Measurements from ENCODE around the gene RALBP1. TPM values are rescaled to one million over a fixed set of nuclear protein-coding genes. Genes with fewer than 3 reads are reported as not detected.
A peak's percentile ranks its signal among the peaks of the same experiment; 100 is the strongest.

Gene RALBP1
- total RNA-seq, 1 donor from 2014 or later, result 42.2 TPM

DNA sequence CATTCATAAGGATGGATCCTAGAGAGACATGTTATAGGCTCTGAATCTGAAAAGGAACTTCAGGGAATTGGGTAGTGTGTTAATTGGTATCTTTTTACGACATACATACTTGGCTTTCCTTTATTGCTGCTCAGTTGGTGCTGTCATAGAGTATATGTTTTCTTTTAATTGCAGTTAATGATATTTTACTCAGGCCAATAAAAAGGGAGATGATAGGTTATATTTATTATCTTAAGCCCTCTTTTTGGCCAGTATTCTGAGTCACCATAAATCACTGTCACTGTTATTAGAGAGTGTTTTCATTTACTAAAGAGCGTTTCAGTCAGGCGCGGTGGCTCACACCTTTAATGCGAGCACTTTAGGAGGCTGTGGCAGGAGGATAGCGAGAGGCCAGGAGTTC, 47.6 kb downstream of the RALBP1 start:
- H3K36me3 Mint-ChIP-seq (ENCODE audit: insufficient read depth), result peaks cover 29% of the 10 kb centered on the region
- H3K4me1 Mint-ChIP-seq (ENCODE audit: low read depth), result peaks cover 6% of the 10 kb centered on the region

DNA sequence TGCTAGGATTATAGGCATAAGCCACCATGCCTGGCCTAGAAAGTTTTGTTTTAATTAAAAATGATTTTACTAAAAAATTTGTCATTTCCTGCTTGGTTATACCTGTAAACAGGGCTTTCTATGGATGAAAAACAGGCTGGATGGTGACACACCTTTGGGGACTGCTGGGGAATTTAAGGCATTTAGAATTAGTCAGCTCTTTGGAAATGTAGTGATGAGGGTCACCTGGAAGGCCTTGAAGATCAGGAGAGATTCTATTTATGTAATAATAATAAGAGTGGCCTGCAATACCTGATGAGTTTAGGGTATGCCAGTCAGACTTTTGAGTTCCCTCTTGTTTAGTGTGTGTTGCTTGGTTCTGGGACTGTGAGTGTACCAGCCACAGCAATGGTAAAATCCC, 51.1 kb downstream of the RALBP1 start:
- peaks cover 48% of the 10 kb centered on the region for H3K36me3 Mint-ChIP-seq (ENCODE audit: insufficient read depth)
- no peak overlapping the region for H3K4me3 Mint-ChIP-seq (ENCODE audit: low read depth)
- peaks cover 5% of the 10 kb centered on the region for H3K4me1 Mint-ChIP-seq (ENCODE audit: low read depth)
- H3K27me3 Mint-ChIP-seq, result no peaks in the 10 kb centered on the region
- H3K27ac Mint-ChIP-seq, result no peak overlapping the region
- DNase-seq (ENCODE audit: low spot score, unreplicated experiment), result no peak
- TF ChIP-seq, protein P1, sequence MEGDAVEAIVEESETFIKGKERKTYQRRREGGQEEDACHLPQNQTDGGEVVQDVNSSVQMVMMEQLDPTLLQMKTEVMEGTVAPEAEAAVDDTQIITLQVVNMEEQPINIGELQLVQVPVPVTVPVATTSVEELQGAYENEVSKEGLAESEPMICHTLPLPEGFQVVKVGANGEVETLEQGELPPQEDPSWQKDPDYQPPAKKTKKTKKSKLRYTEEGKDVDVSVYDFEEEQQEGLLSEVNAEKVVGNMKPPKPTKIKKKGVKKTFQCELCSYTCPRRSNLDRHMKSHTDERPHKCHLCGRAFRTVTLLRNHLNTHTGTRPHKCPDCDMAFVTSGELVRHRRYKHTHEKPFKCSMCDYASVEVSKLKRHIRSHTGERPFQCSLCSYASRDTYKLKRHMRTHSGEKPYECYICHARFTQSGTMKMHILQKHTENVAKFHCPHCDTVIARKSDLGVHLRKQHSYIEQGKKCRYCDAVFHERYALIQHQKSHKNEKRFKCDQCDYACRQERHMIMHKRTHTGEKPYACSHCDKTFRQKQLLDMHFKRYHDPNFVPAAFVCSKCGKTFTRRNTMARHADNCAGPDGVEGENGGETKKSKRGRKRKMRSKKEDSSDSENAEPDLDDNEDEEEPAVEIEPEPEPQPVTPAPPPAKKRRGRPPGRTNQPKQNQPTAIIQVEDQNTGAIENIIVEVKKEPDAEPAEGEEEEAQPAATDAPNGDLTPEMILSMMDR (IDR thresholded peaks at IDR 0.05; ENCODE audit: unreplicated experiment), result no peak
- H3K9me3 Mint-ChIP-seq (ENCODE audit: low read depth), result peaks cover 17% of the 10 kb centered on the region

More for the DNA sequence above, 47.6 kb downstream of the RALBP1 start:
- Mint-ChIP-seq H3K9me3 (ENCODE audit: low read depth) (peaks cover 11% of the 10 kb centered on the region), H3K27me3 (no peaks in the 10 kb centered on the region), H3K27ac (no peak overlapping the region), H3K4me3 (ENCODE audit: low read depth) (no peak overlapping the region)
- DNase-seq (ENCODE audit: low spot score, unreplicated experiment), result no peak
- TF ChIP-seq, protein P1 (IDR thresholded peaks at IDR 0.05; ENCODE audit: unreplicated experiment), result no peak

DNA sequence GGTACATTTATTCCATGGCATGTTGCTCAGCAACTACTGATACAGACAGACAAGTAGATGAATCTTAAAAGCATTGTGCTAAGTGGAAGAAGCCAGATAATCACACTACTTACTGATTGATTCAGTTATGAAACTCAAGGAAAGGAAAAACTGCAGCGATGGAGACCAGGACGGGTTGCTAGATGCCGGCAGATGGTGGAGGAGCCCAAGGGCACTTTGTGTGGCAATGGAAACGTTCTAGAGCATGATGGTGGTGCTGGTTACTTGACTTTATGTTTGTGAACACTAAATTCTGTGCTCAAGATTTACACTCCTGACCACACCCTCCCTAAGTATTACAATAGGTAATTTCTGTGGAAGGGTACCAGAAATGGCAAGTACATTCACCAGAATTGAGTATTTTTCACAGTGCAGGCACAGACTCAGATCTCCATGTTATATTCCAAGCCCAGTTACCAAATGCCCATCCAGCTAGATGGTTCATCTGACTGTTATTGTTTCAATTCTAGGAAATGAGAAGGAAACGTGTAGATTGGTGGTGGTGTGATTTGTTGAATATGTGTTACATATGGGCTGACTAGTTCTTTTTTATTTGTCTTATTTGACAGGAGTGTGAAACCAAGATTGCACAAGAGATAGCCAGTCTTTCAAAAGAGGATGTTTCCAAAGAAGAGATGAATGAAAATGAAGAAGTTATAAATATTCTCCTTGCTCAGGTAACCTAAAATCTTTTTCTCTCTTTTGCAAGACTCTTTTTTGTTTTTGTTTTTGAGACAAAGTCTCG, 55.1 kb downstream of the RALBP1 start:
- Mint-ChIP-seq H3K4me3 (ENCODE audit: low read depth) (no peak overlapping the region), H3K27me3 (no peaks in the 10 kb centered on the region), H3K9me3 (ENCODE audit: low read depth) (peaks cover 17% of the 10 kb centered on the region), H3K4me1 (ENCODE audit: low read depth) (peaks cover 5% of the 10 kb centered on the region), H3K36me3 (ENCODE audit: insufficient read depth) (peaks cover 41% of the 10 kb centered on the region), H3K27ac (peak overlapping the region; percentile 1)
- TF ChIP-seq, protein P1 (IDR thresholded peaks at IDR 0.05; ENCODE audit: unreplicated experiment), result no peak
- DNase-seq (ENCODE audit: low spot score, unreplicated experiment), result no peak

DNA sequence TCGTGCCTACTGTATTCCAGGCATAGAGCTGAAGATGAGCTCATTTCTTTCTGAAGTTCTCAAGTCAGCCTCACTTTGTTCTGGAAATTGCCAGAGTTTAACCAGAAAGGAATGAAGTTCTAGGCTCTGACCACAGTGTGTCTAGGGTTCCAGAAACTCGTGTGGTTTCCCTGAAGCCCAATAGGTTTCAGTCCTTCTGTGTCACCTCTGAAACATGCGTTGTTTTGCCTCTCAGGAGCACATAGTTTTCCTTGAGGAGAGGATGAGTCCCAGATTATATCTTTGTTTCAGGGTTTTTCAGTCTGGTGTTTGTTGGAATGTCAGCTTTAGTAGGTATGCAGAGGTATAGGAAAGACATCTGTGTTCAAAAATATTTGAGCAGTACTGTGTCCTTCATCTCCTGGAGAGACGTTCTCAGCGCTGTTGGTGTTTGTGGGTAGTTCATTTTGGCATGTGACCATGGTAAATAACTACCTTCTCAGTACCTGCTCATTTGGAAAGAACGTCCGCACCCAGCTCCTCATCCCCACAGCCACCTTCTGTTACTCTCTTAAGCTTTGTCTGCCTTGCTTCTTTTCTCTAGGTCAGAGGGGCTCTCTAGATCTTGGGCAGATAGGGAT, 56.6 kb downstream of the RALBP1 start:
- TF ChIP-seq, protein P1 (IDR thresholded peaks at IDR 0.05; ENCODE audit: unreplicated experiment), result no peak
- no peak for DNase-seq (ENCODE audit: low spot score, unreplicated experiment)
- peaks cover 3% of the 10 kb centered on the region for H3K4me1 Mint-ChIP-seq (ENCODE audit: low read depth)
- peaks cover 46% of the 10 kb centered on the region for H3K36me3 Mint-ChIP-seq (ENCODE audit: insufficient read depth)
- H3K27me3 Mint-ChIP-seq, result no peaks in the 10 kb centered on the region
- H3K27ac Mint-ChIP-seq, result no peak overlapping the region
- peaks cover 16% of the 10 kb centered on the region for H3K9me3 Mint-ChIP-seq (ENCODE audit: low read depth)
- no peak overlapping the region for H3K4me3 Mint-ChIP-seq (ENCODE audit: low read depth)

DNA sequence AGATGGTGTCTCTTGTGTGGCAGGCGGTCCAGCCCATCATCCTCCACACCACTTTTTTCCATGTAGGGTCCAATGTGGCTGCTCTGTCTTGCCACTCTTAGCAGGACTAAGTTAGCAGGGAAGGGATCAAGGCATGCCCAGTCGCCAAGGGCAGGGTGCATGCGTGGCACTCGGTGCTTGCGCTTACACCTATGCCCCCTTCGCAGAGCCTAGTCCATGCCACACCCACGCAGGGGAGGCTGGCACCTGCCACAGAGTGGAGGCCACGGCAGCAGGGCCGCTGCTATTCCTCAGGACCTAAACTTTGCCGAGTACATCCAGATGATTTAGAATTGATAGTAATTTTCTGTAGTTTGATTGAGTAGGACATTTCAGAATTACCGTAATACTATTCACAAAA, 59.5 kb downstream of the RALBP1 start:
- peaks cover 3% of the 10 kb centered on the region for H3K4me1 Mint-ChIP-seq (ENCODE audit: low read depth)
- no peaks in the 10 kb centered on the region for H3K27me3 Mint-ChIP-seq
- TF ChIP-seq, protein P1 (IDR thresholded peaks at IDR 0.05; ENCODE audit: unreplicated experiment), result no peak
- peaks cover 25% of the 10 kb centered on the region for H3K36me3 Mint-ChIP-seq (ENCODE audit: insufficient read depth)
- no peak overlapping the region for H3K27ac Mint-ChIP-seq
- no peaks in the 10 kb centered on the region for H3K9me3 Mint-ChIP-seq (ENCODE audit: low read depth)
- DNase-seq (ENCODE audit: low spot score, unreplicated experiment), result no peak
- H3K4me3 Mint-ChIP-seq (ENCODE audit: low read depth), result no peak overlapping the region

All from progenitor cell of endocrine pancreas (in vitro differentiated cells).